NCI-H2029 treated with DMSO at 0.1 percent for 48 hours (cell line): ENCODE data around the gene CALD1.

Experiments
- DNase-seq: peaks from one replicate; lab custom pipeline; 2025; lab: John Stamatoyannopoulos, UW

The CALD1 gene

DNA sequence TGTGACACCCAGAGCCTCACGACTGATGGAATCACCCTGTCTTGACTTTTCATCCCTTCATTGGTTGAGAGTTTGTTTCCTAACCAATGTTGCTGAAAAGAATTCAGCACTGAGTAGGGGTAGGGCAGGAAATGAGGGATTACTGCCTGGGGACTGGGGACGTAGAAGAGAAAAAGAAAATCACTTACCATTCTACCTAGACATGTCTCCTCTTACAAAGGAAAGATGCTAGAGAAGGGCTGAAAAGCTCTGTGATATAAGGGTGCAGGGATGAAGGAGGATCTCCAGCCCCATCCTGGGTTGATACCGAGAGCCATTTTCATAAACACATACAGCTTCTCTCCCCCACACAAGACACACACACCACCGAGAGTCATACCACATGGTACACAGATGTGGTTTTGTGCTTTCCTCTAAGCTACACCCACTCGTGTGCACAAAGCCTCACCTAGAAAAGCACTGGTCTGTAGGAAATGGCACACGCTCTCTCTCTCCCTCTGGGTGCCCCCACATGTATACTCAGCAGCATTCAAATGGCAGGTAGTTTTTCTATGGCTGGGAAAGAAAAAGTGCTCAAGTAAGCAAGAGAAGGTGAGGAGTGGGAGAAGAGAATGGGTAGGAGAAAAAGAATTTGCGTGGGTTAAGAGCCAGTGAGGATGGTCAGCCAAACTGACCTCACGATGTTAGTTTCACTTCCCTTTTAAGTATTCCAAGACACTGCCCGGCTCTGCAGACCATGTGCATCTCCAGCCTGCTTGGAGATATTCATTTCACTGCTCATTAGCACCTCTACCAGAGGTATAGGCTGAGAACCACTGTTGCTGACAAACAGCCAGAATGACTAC is 85.8 kb downstream of the CALD1 start:
- DNase-seq: no peak

DNA sequence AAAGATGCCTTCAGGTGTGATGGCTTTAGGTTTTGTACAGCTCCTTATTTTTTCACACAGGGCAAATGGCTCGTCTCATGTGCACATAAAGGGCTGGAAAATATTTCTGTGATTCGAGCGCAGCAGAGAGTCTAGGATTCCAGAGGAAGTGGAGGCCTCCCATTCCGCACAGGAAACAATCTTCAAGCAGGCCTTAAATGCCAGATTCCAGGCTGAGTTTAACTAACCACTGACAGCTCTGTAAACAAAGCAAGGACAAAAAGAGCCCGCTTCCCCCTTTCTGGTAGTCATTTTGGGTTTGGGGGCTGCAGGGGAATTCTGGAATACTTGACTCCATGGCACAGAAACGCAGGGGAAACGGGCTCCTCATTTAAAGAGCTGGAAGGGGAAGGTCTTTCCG is 87.2 kb downstream of the CALD1 start:
- no peak for DNase-seq

DNA sequence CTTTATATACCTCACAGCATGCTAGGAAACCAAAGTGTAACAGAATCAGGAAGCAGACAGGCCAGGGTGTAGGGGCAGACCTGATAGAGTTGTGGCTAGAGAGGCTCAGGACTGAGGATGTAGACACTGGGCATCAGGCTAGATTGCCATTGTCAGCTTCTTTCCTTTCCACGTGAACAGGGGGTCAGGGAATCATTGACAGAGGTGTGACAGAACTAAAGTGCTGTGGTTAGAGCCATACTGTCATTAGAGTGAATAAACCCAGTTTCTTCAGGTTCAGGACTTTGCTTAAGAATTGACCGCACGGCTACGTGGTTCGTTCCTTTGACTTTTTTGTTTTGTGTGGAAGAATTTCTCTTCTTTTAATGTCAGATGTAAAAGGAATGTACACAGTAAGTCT is 90.7 kb downstream of the CALD1 start:
- DNase-seq: no peak

DNA sequence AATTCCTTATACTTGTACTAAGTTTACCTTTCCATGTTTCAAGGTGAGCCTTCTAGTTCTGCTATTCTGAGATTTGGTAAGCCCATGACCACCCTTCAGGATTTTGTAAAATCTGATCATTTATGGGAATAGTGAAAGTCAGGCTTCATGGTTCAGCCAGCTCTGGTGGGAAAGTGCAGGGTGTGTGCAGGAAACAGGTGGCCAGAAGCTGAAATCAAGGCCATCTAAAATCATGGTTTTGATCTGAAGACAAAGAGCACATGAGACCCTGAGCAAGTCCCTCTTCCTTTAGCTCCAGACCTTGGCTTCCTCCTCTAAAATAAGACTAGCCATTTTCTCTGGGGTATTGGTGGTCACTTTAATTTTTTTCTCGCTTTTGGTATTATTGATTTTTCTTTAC is 91.3 kb downstream of the CALD1 start:
- no peak for DNase-seq

DNA sequence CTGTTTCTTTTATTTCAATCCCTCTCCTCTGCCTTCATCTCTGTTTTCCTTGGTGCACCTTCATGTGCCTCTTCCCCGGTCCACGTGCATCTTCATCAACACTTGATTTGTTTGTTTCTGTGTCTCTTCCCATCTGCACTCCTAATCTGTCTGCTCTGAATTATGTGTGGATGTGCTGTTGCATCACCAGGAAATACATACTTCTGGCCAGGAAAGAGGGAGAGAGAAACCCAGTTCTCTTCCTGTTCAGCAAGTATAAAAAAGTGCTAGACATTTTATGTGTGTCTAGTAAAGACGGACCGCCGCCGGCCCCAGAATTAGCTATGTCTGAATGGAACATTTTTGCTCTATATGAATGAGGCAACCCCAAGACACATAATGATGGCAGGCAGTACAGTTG is 93.8 kb downstream of the CALD1 start:
- no peak for DNase-seq

DNA sequence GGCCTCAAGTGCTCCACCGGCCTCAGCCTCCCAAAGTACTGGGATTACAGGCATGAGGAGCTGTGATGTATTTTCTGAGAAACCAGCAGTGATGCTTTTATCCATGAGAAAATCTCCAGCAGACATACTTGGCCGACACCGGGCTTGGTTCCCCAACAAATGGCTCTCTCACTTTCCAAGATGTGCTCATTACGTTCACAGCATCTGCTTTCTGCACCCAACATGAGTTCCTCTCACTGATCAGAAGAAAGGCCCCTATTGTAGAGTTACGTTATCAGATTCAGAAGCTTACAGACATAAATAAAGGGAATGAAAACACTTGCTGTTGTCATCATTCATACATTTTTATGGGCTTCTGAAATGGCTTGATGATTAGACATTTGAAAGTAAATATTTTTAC is 95.0 kb downstream of the CALD1 start:
- no peak for DNase-seq

DNA sequence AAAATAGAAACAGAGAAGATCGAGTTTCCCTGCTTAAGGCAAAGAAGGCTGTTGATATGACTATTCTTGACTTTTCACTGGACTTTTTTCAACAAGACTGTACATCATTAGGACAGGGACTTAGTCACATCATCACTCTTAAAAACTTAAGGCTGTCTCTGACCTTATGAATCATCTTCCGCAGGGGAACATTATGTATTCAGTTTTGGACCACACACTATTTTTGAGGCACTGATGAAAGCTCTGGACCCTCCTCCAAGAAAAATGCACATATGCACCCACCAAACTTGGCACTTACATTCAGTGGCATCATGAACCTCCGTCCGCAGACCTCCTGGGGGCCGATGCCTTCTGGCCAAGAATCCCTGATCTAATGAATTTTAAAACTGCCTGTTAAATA is 96.4 kb downstream of the CALD1 start:
- no peak for DNase-seq

DNA sequence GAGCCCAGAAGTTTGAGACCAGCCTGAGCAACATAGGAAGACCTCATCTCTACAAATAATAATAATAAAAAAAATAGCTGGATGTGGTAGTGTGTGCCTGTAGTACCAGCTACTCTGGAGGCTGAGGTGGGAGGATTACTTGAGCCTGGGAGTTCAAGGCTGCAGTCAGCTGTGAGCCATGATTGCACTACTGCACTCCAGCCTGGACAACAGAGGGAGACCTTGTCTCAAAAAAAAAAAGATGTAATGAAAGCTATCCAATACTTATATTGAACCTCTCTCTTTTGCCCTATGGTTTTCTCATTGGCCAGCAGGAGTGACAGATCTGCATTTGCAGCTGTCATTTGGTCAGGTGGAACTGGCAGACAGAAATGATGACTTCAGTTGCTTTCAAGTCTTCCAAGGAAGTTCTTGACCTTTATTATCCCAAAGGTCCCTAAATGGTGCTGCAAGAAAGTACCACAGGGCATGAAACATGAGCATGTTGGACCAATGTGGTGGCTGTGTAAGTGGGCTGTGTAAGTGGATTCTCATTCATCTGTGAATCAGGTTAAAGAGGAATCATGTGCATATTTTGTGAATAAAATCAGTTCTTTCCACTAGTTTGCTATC is 99.4 kb downstream of the CALD1 start:
- no peak for DNase-seq

DNA sequence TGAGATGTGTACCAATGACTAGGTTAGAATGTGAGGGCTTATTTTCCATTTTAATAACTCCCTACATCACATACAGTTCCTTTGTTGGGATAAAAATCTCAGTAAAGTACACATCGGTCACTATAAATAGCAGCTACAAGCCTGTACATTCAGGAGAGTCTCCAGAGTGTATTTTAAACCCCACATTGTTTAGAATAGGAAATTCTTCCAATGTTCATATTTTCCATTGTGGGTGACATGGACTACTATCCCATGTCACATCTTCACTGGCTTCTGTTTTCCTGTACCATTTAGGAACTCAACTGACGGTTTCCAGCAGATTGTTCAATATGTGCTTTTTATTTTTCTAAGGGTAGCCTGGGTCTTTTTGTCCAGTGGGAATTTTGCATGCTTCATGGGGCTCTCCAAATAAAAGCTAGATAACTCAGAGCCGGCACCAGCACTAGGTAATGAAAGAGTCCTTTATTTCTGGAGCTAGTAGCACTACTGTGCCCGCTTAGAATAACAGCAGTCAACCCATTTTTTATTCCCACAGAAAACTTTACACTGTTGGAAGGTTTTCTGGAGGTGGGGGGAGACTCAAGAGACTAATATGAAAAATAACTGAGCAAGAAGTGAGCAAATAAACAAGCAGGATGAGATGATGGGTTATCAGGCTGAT is 100.5 kb downstream of the CALD1 start:
- no peak for DNase-seq

DNA sequence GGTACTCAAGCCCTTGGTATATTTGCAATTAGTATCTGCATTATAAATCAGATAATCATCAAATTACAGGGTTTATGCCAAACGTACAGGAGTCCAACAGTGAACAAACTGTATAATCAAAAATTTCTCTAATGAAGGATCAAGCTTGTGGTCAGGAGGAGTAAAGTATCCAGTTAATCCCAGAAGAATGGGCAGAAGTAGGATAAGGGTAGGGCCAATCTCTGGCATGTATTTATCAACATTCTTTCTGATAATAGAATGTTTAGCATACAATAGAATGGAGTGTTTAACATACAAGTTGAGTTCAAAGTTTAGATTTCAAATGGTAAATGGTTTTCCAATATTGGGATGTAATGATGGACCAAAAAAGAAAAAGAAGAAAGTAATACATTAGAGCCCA is 103.0 kb downstream of the CALD1 start:
- no peak for DNase-seq

DNA sequence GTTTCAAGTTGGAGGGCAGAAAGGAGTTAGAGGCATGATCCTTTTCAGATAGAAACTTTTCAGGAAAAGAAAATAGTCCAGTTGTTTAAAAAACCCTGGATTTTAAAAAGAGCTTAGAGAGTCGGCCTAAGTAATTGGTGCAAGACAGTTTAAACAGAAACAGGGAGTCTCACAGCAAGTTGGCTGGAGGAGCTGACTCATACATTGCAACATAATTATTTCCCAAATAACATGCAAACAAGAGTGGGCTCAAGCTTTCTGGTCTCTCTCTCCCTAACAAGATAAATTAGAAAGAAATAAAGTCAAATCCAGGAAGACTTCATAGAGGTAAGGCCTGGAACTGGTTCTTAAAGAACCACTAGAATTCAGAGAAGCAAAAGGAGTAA is 106.5 kb downstream of the CALD1 start:
- no peak for DNase-seq

DNA sequence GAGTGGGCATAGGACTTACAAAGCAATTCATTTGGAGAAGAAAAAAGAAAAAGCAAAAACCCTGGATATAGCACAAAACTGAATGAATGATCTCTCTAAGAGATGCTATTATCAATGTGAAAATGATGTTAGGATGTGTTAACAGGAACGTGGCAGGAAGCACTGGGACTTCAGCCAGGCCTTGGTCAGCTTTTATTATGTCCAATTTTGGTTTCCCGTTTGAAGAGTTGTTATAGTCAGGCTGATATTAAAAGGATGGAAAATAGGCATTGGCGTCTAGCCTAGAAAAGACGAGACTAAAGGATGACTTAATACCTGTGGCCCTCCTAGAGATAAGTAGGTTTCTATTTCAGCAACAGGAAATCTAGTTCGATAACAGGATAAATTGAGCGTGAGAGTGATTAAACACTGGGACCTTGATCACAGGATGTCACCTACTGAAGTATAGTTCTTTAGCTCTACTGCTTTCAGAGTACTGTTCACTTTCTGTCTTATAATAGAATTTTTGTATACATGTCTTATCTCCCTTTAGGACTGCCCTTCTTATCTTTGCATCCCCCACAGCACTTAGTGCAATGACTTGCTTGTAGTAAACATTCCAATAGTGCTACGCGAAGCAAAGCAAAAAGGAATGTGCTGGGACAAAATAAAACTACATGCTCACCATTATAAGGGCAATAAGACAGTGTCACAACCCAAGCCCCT is 107.1 kb downstream of the CALD1 start:
- no peak for DNase-seq

DNA sequence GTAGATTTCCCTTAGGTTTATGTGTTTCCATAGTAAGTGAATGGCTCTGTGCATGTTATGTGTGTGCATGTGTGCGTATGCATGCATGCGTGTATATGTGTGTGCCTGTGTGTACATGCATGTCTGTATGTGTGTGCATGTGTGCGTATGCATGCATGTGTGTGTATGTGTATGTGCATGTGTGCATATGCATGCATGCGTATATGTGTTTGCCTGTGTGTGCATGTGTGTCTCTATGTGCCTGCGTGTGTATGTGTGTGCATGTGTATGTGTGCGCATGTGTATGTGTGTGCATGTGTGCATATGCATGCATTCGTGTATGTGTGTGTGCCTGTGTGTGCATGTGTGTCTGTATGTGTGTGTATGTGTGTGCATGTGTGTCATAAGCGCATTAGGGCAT is 108.1 kb downstream of the CALD1 start:
- DNase-seq: no peak

DNA sequence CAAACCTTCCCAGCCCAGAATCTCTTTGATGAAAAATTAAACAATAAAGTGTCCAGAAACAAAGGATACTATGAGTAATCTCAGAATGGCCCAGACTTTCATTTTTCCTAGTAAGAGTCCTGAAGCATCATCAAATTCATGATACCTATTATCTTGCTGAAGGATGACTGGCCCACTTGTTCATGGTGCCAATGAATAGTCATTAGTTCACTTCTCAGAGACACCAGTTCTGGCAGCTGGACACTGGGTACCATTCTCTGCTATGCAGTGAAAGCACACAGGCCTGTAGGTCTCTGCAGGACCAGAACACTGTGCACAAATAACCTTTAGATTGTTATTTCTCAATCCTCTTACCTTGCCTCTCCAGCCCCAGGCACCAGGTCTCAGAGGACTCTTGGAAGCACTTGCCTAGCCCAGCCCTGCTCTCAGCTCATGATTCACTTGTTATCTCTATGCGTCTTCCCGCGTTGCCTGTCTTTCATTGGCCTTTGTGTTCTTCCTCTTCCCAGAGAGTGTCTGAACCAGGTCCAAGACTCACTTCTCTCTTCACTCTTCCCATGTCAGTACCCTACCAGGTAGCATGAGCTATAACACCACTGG is 108.8 kb downstream of the CALD1 start:
- no peak for DNase-seq

DNA sequence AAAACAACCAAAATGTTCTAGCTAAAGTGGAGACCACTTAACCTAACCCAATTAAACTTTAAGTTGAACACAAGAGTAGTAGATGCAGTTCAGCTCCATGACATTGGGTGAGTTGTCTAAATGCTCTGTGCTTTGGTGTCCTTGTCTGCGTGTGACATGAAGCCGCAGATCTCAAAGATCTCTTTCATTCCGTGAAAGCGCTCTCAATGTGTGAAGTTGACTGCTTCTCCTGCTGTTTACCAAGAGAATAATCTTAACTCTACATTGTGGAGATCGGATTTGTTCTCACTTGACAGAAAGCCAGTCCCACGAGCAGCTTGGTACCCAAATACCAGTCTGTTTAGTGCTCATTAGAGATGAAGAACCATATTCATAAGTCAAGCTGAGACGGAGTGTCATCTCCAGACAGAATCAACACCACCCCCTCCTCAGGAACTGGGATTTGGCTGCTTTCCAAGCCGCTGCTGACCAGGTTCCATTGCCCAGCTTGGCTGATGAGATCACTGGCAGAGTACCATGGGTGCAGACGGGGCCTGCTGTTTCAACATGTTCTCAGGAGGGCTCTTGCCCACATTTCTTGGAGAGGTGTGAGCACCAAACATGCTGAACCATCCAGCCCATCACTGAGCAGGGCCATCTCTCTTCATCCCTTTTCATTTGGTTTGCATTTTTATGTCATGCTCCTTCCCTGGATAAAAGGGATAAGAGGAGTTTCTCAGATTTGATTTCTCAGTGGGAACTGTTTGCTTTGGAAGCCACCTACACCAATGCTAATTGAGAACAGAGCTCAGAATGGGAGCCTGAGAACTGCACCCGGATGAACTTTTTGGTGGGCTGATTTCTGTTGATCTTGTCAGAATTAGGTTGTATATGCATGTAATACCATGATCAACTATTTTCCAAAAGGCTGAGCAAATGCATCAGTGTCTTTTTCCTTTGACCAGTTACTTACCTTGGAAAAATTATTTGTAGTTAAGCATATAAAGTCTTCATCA is 111.1 kb downstream of the CALD1 start:
- DNase-seq: no peak

DNA sequence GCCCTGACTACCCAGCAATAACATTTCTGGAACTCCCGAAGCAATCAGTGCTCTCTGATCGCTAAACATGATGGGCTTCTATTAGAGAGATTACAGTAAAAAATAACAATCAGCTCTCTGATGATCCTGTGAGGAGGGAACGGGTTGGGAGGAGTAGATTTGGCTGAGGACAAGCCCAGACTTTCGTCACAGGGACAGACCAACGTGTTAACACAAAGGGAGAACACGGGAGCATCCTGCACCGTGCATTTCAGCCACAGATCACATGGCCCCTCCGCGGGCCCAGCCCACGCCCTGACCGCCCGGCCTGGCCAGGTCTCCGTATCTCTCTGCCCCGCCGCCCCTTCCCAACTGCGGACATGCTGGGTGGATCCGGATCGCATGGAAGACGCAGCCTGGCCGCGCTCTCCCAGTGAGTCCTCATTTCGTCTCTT is 111.8 kb downstream of the CALD1 start:
- no peak for DNase-seq

DNA sequence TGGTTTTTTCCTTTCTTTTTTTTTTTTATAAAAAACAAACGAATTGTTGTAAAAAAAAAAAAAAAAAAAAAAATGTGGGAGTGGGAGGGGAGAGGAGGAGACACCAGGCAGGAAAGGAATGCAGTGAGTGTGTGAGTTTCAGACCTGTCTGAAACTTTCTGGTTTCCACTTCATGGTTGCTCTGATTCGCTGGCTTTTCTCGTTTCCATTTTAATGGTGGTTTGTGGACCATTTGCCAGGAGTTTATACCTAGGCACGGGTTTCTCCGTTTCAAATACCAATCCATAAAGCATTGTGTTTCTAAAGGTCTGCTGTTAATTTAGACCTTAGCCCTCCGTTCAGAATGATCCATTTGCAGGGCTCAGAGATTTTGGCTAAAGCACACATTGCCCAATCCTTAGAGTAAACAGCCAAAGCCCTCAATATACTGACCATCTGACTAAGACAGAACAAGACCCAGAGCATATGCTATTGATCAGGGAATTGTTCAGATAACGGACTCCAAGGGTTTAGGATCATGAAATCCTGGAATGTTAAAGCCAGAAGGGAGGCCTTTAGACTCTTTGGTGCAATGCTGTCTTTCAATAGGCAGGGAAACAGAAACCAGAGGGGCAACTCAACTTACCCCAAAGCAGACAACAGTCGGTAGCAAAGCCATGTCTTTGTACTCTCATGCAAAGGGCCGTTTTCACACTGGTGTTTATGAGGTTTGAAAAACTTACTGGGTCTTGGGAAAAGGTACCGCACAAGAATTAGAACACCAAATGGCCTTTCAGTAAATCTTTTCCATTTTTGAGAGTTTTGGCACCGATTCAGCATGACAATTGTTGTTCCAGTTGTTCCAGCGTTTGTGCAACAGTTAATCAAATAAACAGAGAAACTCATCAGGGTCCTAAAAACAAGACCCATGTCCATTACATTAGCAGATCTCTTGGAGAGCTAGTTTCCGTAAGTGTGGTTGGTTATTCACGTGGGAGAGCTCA is 112.6 kb downstream of the CALD1 start:
- no peak for DNase-seq

DNA sequence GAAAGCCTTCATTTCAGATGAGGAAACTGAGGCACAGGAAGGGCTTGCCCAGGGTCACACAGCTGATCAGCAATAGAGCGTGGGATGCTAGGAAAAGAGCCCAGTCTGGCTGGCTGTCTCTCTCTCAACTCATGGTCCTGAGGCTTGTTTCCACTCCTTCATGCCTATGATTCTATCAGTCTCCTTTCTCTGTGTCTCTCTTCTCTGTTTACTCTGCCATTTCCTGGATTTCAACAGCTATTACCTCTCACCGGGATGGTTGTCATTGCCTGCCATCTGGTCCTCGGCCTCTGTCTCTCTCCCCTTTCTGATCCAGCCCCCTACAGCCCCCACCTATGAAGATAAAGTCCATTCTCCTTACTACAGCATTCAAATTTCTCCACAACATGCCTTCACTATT is 113.5 kb downstream of the CALD1 start:
- DNase-seq: no peak

DNA sequence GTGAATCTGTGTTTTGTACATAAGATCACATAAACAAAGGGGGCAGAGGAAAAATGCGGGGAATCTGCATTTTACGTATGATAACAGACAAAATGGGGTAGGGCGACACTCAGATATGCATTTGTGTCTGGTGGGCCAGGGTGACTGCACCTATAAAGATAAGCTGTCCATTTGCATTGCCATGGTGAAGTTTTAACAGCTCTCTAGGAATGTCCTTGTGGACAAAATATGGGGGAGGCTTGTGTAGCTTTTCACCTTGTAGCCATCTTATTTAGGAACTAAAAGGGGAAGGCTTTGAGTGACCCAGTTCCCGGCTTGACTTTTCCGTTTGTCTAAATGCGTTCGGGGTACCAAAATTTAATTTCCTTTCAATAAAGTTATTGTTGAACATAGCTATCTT is 114.5 kb downstream of the CALD1 start:
- DNase-seq: no peak

DNA sequence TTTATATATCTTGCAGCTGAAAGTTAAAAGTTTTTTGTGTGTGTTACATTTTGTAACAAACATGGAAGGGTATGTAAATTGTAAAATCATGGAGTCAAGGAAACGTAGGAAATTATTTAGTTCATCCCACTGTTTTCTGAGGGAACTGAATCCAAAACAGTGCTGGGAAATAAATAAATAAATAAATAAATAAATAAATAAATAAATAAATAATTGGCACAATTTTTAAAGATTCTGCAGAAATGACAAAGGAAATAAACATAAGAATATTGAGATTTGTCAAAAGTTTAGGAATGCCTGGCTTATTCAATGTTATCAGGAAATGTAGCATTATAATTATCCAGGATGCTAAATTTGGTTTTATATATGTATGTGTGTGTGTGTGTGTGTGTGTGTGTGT is 115.5 kb downstream of the CALD1 start:
- no peak for DNase-seq
